ENCODE data around the gene ZNF367.
"Not testable (repeated sequence)": the region's sequence is repeated elsewhere in the genome, so short reads cannot be mapped to it uniquely, and the experiment has no call there.

ZNF367 gene

DNA sequence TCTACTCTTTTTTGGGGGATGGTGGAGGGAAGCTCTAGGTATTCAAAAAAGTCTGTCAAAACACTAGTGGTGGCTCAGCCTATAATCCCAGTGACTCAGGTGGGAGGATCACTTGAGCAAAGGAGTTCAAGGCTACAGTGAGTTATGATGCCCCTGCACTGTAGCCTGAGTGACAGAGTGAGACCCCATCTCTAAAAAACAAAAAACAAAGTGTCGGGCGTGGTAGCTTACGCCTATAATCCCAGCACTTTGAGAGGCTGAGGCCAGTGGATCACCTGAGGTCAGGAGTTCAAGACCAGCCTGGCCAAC lies 18.9 kb downstream of the ZNF367 start:
- DNase-seq (ENCODE audit: low read depth), result no peak

DNA sequence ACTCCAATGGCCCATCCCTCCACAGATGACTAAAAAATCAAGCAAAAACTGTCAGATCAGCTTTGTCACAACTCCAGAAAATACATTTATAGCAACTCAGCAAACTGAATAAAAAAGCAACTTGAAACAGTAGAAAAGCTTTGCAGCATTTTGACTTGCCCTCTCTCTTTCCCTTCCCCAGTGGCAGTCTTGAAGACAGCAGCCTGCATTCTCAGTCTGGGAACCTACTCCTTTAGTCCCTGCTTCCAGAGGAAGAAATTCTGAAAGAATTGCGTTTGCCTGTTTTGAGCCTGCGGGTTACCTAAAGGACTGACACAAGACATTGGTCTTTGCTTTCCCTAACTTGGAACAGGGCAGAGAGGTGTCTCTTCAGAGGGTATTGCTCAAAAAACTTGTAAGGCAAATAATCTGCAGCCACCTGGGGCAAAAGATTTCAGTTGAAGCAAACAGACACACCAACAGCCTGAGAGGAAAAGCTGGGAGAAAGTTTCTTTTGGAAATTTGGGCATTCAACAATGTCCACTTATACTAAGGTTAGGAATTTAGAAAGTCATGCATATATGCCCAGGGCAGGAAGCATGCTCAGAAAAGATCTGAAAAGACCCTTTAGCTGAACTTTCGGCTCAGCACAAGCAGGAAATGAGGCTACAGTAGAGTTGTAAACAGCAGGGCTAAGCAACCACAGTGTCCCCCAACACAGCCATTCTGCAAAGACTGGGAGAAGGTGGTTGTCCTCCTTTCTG lies 19.4 kb downstream of the ZNF367 start:
- no peak for DNase-seq (ENCODE audit: low read depth)

DNA sequence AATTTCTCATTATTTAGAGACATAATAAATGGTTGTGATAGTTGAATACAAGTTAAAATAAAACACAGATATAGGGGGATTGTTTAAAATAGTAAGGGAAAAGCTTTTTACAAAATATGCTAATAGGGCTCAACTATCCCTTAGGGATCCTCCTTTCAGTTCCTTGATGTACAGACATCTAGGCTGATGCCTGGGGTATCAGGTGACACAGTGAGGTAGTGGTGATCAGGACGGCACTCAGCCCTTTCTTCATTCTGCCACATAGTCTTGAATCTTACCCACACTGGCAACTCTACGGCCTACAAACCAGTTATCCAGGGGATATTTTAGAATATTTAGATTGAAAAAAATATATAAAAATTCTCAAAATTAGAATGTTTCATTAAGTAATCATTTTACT lies 22.2 kb downstream of the ZNF367 start:
- no peak for DNase-seq (ENCODE audit: low read depth)

DNA sequence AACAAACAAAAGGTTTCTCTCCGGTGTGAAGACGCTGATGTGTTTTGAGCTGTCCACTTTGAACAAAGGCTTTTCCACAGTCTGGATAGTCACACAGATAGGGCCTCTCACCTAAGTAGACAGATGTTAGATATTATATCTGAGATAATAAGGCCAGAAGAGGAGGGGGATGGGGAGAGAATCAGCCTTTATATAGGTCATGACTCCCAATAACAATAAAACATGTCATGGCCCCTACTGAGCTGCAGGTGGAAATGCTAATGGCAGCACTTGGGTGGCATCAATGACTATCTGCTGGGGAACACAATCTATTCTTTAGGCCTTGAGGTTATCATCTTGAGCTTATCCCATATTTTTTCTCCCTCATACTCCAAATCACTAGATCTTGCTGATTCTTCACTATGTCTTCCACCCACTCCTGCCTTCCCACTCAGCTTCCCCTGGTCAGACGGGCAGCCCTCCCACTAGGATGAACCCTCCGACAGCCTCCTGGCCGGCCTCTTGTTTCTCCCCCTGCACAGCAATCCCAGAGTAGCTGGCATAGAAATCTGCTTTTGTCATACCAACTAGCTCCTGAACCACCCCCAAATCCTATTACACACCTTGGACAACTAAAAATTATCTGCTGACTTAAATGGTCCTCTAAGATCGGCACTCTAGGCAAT lies 23.2 kb downstream of the ZNF367 start:
- no peak for DNase-seq (ENCODE audit: low read depth)

DNA sequence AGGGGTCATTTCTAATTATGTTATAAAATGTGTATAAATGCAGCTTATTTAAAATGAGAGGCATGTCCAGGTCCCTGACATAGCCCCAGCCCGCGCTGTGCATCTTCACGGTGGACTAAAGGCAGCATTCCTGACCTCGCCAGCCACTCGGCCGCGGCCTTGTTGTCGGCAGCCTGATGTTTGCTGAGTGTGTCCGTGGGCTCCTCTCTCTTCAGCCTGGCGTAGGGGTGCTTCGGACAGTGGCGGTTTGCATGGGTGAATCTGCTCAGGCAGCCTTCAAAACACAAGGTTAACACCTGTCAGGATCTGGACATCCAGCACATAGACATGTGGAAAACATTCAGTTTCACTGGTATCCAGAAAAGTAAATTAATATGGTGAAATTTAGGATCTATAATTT lies 25.9 kb downstream of the ZNF367 start:
- DNase-seq (ENCODE audit: low read depth), result no peak

DNA sequence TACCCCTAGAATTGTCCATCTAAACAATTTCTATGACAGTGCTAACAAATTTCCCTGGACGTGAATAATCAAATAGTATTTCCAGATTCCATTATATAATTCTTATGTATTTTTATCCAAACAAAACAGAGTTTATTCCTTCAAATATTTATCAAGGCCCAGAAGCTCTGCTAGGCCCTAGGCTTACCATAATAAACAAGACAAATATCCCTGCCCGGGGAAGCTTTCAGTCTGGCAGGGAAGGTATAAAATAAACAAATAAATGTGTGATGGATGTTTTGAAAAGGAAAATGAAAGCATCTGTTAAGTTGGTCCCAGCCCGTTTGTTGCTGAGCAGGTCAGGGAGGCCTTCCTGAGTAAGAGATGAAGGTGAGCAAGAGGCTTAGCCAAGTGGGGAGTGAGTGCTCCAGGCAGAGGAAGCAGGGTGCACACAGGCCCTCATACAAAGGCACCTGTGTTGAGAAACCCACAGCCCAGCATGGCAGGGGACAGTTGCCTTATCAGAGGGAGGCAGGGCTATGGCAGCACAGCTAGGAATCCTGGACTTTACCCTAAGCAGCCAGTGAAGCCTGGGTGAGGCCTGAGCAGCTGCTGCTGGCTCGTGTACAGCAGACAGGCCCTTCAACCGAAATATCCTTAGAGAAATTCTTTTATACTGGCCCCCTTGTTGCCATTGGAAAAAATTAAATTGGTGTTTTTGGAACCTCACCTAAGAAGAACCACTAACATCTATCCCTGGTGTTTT lies 27.0 kb downstream of the ZNF367 start:
- DNase-seq (ENCODE audit: low read depth), result no peak

DNA sequence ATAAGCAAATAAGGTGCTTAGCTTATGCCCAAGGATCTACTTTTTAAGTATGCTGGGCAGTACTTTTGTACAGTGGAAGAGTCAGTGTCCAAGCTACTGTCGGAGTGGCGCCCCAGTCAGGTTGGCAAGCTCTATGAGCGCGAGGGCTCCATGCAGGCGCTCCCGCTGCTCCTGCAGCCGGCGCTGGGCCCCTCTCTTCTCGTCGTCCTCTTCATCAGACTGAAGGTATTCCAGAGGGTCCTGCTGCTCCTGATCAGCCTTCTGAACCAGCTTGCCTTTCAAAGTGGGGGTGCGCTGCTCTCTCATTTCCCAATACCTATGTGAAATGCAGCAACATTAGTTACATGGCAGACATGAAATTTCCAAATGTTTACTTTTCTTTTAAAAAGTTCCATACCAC lies 30.0 kb downstream of the ZNF367 start:
- no peak for DNase-seq (ENCODE audit: low read depth)

DNA sequence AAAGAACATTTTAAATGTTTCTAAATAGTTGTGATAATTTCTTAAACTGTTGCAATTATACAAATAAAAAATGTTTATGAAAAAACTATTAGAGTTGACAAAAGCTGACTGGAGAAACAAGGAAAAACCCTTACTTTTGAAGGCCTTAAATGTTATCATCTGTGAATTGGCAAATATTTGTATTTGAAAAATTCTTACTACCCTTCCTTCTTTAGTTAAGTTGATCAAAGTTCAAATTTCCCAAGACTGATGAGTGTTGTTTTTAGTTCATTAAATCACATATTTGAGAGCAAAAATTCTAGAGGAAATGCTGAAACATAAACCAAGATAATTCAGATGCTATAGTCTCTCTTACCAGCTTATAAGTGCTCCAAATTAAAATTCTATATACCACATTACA lies 32.0 kb downstream of the ZNF367 start:
- DNase-seq (ENCODE audit: low read depth), result no peak

DNA sequence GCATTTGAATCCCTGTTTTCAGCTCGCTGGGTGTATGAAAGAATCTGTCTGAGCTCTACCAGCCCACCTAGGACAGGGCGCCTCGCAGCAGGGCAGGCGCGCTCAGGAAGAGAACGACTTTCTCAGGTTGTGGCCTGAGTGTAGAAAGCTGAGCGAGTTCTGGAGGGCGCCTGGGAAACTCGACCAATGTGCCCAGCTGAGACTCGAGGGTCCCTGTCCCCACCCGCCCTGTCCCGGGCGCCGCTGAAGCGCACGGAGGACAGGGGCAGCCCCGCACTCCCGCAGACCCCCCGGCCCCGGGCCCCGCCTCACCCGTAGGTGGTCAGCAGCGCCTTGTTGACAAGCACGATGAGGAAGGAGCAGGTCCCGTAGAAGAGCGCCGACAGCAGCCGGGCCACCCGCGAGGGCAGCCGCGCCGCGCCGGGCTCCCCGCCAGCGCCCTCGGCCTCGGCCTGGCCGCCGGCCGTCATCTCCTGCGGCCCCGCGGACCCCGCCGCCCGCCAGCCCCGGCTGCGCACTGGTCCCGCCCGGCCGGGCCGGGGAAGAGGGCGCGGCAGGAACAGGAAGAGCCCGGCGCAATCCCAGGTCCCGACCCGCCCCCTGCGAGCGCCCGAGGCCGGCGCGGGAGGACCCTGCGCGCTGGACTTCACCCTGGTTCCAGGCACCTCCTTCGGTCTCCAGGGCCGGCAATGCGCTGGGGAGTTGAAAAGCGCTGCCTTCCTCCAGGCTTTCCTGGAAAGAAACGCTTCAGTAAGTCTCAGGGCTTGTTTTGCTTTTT lies 34.8 kb downstream of the ZNF367 start, which contains the start of gene SLC35D2:
Gene SLC35D2, minus strand, starts transcription at position 547 of the 778 bp plus-strand sequence. Its CDS starts 77 bp downstream, at position 470.
- no peak for DNase-seq (ENCODE audit: low read depth)

DNA sequence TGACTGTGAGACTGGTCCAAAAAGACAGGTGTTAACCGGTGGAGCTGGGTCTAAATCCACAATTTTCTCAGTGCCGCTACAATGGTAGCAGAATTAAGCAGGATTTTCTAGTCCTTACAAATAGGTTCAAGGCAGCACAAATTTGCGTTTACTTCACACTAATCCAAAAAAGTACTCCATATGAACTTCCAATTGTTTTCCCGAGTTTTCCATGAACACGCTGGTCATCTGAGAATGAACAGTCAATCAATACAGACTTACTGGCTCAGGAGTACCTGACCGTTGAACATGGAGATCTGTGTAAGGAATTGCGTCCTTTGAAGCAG lies 35.4 kb downstream of the ZNF367 start:
- DNase-seq (ENCODE audit: low read depth), result no peak

DNA sequence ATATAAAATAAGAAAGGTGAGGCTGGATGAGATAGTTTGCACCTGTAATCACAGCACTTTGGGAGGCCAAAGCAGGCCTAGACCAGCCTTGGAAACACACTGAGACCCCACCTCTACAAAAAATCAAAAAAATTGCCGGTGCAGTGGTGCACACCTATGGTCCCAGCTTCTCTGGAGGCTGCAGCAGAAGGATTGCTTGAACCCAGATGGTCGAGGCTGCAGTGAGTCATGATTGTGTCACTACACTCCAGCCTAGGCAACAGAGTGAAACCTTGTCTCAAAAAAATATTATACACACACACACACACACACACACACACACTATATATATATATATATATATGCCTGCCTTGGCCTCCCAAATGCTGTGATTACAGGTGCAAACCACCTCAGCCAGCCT lies 36.0 kb downstream of the ZNF367 start:
- DNase-seq (ENCODE audit: low read depth), result no peak

DNA sequence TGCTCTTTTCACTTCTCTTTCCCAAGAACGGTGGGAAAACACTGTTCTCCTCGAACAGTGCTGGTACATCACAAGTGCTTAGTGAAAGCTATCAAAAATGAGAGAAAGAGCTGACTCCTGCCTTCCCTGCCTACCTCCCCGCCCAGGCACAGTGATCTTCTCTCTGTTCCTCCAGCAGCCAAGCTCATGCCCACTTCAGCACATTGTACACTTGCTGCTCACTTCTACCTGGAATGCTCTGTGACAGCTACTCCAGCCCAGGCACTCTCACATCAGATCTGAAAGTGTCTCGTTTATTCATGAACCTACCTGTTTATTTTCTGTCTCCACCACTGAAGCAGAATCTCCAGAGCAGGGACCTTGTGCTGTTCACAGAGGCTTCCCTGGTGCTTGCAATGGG lies 36.5 kb downstream of the ZNF367 start:
- no peak for DNase-seq (ENCODE audit: low read depth)

DNA sequence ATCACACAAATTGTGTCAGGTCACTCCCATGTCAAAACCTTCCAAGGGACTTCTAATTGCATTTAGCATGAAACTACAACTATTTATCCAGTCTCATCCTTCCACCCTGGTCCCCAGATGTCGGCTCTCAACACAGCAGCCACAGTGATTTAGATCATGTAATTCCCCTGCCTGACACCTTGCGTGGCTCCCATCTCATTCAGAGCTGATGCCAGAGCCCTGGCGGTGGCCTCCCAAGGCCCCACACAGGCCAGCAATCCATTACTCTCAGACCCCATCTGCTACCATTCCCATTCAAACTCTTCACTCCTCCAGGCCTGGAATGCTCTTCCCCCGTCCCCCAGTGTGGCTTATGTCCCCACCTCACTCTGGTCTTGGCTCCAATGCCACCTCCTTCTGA lies 37.0 kb downstream of the ZNF367 start:
- DNase-seq (ENCODE audit: low read depth), result no peak

DNA sequence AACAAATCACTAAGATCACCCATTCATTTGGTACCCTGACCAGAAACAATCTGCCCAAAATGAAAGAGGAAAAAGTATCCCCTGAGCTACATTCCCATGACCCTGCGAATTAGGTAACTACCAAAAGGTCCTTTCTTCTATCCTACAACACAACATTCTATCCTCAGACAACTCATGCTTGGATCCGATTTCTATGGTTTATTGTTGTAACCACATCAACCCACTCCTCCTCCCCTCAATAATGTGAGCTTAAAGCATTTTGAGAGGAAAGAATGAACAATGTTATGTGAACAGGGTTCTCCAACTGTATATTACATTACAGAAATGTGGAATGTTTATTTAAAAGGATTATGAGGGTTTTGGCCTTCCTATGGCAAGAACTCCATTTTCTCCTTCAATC lies 38.7 kb downstream of the ZNF367 start:
- no peak for DNase-seq (ENCODE audit: low read depth)

DNA sequence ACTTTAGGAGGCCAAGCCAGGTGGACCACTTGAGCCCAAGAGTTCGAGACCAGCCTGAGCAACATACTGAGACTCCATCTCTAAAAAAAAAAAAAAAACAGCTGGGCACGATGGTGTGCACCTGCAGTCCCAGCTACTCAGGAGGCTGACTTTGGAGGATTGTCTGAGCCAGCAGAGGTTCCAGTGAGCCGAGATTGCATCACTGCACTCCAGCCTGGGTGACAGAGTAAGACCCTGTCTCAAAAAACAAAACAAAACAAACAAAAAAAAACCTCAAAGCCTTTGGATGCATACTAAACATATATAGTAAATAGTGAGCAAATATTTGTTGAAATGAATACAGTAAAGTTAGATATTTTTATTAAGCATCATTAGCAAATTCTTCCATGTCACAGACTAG lies 40.0 kb downstream of the ZNF367 start:
- DNase-seq (ENCODE audit: low read depth), result no peak

DNA sequence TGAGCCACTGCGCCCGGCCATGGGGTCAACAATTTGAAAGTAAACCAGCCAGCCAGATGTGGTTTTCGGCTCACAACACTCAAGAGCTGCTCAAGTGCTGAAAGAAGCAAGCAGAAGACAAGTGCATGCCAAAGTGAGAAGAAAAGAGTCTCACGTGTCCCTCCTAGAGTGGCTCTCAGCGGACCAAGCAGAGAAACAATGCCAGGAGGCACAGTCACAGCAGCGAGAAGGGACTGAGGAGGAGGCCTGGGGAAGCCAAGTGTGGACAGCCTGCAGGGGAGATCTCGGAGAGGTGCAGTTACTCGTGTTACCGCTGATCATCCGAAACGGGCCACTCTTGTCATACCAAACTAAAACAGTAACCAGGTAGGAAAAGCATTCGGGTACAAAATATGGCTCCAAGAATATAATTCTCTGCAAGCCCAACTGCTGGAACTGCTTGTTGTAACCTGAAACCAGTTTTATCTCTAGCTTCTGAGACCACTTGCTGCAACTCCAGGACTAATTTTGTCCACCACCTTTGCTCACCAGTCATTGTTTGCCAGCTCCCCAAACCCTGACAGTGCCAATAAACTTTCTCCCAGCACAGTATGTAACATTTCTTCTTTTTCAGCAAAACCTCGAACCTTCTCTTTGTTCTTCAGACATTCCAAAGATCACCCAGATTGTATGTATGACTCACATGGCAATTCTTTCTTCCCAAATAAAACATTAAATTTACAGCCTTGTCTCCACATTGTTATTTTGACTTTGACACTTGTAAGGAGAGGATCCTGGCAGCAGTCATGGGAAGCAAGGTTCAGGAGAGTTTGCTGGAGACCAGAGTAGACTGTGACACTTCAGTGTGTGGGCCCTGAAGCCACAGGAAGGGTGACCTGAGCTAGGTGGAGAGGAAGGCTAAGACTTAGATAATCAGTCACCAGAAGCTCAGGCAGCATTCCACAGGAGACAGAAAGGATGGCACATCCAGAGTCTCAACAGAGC lies 41.0 kb downstream of the ZNF367 start:
- no peak for DNase-seq (ENCODE audit: low read depth)

DNA sequence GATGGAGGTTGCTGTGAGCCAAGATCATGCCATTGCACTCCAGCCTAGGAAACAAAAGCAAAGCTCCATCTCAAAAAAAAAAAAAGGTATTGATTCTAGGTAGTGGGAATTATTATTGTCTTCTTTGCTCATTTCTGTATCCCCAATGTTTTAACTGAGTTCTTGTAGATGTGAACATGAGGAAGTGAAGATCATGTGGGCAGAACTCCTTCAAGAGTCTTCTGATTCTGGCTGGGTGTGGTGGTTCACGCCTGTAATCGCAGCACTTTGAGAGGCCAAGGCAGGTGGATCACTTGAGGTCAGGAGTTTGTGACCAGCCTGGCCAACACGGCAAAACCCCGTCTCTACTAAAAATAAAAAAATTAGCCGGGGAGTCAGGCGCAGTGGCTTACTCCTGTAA lies 42.7 kb downstream of the ZNF367 start:
- DNase-seq (ENCODE audit: low read depth), result not testable (repeated sequence)

DNA sequence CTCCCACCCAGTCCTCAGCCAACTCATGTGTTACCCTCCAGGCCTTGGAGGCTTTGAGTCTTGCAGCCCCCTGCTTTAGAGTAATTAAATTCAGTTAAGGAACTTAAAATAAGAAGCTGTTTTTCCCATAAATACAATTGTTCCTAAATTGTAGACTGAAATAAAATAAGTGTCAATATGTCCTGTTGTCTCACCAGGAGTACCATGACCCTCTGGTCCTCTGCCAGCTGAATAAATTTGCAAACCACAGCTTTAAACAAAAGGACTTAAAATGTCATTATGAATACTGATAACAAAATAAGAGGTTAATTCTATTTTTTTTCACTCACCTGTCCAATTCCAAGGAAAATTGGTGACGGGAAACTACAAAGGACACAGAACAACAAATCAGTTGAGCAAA lies 50.2 kb downstream of the ZNF367 start:
- DNase-seq (ENCODE audit: low read depth), result no peak

DNA sequence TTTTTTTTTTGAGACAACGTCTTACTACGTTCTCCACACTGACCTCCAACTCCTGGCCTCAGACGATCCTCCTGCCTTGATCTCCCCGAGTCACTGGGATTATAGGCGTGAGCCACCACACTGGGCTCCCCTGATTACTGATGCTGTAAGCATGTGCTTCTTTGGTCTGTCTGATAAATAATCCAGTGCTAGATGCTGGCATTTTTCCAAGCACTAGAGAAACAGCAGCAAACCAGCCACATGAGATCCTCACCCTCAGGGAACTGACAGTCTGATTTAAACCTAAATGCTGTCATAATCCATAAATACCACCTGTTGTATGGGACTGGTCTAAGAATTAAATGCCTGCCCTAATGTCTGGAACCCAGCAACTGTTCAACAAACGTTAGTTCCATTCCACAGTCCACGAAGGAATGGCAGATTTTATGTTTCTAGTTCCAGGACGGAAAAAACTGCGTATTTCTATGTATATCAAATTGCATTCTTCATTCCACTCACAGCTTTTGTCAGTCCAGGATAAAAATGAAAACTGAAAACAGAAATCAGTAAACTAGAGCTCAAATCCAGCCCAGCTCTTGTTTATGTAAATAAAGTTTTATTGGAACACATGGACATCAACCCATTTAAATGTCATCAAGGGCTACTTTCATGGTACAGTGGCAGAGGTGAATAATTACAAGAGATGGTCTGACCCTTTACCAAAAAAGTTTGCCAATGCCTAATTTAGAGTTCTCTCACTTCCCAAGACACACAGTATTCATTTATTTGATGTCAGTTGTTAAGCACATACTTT lies 54.8 kb downstream of the ZNF367 start:
- DNase-seq (ENCODE audit: low read depth), result no peak

DNA sequence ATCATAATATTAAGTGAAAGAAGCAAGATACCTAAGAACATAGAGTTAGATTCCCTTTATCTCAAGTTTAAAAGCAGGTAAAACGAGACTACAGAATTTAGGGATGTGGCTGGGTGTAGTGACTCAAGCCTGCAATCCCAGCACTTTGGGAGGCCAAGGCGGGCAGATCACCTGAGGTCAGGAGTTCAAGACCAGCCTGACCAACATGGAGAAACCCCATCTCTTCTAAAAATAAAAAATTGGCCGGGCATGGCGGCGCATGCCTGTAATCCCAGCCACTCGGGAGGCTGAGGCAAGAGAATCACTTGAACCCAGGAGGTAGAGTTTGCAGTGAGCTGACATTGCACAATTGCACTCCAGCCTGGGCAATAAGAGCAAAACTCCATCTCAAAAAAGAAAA lies 56.1 kb downstream of the ZNF367 start:
- not testable (repeated sequence) for DNase-seq (ENCODE audit: low read depth)

DNA sequence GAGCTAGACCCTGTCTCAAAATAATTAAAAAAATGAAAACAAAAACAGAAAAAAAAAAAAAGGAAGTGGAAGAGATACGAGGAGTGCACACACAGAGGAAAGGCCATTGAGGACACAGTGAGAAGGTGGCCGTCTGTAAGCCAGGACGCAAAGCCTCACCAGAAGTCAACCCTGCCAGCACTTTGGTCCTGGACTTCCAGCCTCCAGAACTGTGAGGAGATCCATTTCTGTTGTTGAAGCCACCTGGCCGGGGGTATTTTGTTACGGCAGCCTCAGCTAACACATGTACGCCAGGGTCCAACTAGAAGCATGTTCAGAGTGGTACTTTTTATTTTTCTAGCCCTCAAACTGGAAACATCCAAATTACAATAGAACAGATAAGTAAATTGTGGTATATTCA lies 56.5 kb downstream of the ZNF367 start:
- no peak for DNase-seq (ENCODE audit: low read depth)

Data from stimulated activated CD8-positive, alpha-beta memory T cell treated with anti-CD3 and anti-CD28 coated beads, Interleukin-12 subunit alpha, Interleukin-12 subunit beta, amount 100 ng/mL, for 4 hours (primary cell).